ENCODE data around the gene STAG3. TPM values are rescaled to one million over a fixed set of nuclear protein-coding genes. Genes with fewer than 3 reads are reported as not detected.
"Not testable (repeated sequence)": the region's sequence is repeated elsewhere in the genome, so short reads cannot be mapped to it uniquely, and the experiment has no call there.

STAG3 gene, protein sequence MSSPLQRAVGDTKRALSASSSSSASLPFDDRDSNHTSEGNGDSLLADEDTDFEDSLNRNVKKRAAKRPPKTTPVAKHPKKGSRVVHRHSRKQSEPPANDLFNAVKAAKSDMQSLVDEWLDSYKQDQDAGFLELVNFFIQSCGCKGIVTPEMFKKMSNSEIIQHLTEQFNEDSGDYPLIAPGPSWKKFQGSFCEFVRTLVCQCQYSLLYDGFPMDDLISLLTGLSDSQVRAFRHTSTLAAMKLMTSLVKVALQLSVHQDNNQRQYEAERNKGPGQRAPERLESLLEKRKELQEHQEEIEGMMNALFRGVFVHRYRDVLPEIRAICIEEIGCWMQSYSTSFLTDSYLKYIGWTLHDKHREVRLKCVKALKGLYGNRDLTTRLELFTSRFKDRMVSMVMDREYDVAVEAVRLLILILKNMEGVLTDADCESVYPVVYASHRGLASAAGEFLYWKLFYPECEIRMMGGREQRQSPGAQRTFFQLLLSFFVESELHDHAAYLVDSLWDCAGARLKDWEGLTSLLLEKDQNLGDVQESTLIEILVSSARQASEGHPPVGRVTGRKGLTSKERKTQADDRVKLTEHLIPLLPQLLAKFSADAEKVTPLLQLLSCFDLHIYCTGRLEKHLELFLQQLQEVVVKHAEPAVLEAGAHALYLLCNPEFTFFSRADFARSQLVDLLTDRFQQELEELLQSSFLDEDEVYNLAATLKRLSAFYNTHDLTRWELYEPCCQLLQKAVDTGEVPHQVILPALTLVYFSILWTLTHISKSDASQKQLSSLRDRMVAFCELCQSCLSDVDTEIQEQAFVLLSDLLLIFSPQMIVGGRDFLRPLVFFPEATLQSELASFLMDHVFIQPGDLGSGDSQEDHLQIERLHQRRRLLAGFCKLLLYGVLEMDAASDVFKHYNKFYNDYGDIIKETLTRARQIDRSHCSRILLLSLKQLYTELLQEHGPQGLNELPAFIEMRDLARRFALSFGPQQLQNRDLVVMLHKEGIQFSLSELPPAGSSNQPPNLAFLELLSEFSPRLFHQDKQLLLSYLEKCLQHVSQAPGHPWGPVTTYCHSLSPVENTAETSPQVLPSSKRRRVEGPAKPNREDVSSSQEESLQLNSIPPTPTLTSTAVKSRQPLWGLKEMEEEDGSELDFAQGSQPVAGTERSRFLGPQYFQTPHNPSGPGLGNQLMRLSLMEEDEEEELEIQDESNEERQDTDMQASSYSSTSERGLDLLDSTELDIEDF
- not detected in 2 replicates for total RNA-seq

DNA sequence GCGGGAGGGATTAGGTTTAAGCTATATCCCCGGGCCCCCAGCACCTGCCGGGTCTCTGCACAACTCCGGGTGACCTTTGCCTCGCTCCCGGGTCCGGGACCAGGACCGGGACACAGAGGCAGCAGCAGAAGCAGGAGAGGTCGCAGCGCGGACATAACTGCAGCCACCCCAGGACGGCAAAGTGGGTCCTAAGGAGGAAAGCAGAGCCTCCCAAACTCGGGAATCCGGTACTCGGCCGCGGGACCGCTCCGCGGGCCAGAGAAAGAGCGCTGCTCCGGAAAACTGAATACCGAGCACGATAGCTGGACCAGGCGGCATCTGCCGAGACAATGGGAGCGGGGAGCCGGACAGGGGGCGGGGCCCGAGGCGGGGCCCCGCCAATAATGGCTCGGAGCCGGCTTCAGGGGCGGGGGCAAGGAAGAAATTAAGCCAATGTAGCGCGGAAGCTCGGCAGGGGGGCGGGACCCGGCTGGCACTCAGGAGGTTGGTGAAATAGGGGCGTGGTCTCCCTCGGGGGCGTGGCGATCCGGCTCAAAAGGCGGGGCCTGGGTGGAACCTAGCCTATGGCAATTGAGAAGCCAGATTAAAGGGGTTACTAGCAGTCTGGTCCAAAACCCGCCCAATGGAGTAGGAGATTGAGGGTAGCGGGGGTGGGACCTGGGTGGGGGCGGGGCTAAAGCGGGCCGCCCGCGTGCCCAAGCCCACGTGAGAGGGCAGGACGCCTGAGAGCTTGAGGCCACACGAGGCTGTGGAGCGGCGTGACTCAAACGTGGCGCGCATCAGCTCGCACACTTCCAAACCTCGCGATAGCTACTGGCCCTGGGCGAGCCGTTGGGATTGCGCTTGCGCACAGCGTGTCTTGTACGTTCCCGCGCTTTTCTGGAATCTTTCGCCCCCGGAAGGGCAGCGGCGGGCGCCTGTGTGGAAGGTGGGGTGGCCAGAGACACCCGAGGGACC, at the start of gene STAG3, which contains the start of gene GPC2:
Gene STAG3 (plus strand): TSS at position 874 of the 957 bp plus-strand sequence. CDS start 2,639 bp downstream, outside the sequence.
Gene GPC2 (minus strand): TSS at position 337 of the 957 bp plus-strand sequence. CDS start 182 bp downstream, at position 155.
- DNase-seq (ENCODE audit: low read depth), result peak; percentile 84

GRCh38 chr7:100128637-100128963, 49.1 kb upstream of the STAG3 start:
- DNase-seq (ENCODE audit: low read depth), result no peak

DNA sequence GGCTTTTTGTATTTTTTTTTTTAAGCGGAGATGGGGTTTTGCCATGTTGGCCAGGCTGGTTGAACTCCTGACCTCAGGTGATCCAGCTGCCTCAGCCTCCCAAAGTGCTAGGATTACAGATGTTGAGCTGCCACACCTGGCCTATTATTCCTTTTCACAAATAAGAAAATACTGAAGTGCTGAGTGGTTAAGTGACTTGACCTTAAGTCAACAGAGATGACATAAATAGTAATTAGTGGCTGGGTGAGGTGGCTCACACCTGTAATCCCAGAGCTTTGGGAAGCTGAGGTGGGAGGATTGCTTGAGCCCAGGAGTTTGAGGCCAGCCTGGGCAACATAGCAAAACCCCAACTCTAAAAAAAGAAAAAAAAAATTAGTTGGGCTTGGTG, 47.5 kb upstream of the STAG3 start:
- DNase-seq (ENCODE audit: low read depth), result not testable (repeated sequence)

- DNase-seq (ENCODE audit: low read depth), result peak; percentile 43
Measured at GRCh38 chr7:100130608-100131453, 46.9 kb upstream of the STAG3 start.

- no peak for DNase-seq (ENCODE audit: low read depth)
Measured at GRCh38 chr7:100132126-100132525, 45.6 kb upstream of the STAG3 start.

- peak; percentile 47 for DNase-seq (ENCODE audit: low read depth)
Measured at GRCh38 chr7:100132697-100133151, 45.0 kb upstream of the STAG3 start.

- DNase-seq (ENCODE audit: low read depth), result peak; percentile 49
Measured at GRCh38 chr7:100137851-100138760, 39.6 kb upstream of the STAG3 start.

- no peak for DNase-seq (ENCODE audit: low read depth)
Measured at GRCh38 chr7:100141555-100141949, 36.2 kb upstream of the STAG3 start.

- no peak for DNase-seq (ENCODE audit: low read depth)
Measured at GRCh38 chr7:100142461-100142860, 35.3 kb upstream of the STAG3 start.

DNA sequence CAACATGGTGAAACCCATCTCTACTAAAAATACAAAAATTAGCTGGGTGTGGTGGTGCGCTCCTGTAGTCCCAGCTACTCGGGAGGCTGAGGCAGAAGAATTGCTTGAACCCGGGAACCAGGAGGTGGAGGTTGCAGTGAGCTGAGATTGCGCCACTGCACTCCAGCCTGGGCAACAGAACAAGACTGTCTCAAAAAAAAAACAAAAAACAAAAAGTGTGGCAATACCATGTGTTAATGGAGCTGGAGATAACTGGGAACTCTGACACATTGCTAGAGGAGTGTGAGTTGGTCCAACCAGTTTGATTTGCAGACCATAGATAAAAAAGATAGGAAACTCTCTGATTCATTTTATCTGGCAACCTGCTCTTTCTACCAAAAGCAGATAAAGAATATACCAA, 31.4 kb upstream of the STAG3 start:
- DNase-seq (ENCODE audit: low read depth), result peak; percentile 35

- no peak for DNase-seq (ENCODE audit: low read depth)
Measured at GRCh38 chr7:100147278-100147677, 30.4 kb upstream of the STAG3 start.

GRCh38 chr7:100148225-100148558, 29.5 kb upstream of the STAG3 start:
- no peak for DNase-seq (ENCODE audit: low read depth)

DNA sequence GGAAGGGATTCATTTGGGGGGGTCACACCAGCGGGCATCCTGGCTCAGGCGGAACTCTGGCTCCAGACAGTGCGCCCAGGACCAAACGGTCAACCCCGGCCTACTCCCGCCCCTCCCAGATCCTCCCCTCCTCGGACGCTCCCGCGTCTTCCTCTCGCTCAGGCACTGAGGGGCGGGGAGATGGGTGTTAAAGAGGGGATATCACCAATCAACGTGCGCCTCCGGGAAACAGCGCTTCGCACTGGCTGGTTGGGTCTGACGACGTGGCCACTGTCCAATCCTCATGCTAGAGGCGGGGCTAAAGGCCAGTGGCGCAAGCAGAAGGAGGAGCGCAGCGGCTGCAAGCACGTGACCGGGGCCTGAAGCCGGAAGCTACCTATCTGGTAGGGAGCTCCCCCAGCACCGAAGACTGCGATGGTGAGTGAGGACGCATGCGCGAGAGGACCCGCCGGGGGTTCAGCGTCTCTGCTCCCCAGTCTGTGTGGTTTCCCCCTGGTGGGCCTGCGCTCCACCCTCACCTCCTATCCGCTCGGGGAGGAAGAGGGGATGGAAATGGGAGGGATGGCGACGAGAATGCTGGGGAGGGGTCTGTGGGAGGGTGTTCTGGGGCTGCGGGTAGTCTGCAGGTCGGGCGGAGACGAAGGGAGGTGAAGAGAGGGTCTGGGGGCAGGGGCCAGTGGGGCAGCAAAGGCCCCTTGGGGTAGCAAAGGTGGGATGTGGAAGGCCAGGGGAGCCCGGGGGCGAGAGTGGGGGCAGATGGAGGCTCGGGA, 29.0 kb upstream of the STAG3 start, which contains the start of gene LAMTOR4:
Gene LAMTOR4 (plus strand): TSS at position 360 of the 770 bp plus-strand sequence. CDS start 55 bp downstream, at position 415.
- DNase-seq (ENCODE audit: low read depth), result peak; percentile 98

DNA sequence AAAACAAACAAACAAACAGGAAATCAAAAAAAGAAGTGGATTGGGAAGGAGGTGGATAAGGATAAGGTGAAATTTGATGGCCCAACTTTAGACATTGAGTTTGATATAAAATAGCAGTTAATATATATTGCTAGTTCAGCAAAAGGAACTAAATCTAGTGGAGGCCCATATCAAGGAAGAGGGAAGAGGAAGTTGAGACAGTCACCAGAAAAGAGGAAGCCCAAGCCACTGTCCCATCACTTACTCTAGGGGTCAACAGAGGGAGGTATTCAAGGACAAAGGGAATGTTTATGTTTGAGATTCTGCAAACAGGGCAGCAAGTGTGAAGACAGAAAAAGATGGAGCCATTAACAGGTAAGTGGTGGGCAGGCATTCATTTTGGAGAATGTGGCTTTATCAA, 25.3 kb upstream of the STAG3 start:
- no peak for DNase-seq (ENCODE audit: low read depth)

GRCh38 chr7:100152937-100153666, 24.6 kb upstream of the STAG3 start:
- no peak for DNase-seq (ENCODE audit: low read depth)

DNA sequence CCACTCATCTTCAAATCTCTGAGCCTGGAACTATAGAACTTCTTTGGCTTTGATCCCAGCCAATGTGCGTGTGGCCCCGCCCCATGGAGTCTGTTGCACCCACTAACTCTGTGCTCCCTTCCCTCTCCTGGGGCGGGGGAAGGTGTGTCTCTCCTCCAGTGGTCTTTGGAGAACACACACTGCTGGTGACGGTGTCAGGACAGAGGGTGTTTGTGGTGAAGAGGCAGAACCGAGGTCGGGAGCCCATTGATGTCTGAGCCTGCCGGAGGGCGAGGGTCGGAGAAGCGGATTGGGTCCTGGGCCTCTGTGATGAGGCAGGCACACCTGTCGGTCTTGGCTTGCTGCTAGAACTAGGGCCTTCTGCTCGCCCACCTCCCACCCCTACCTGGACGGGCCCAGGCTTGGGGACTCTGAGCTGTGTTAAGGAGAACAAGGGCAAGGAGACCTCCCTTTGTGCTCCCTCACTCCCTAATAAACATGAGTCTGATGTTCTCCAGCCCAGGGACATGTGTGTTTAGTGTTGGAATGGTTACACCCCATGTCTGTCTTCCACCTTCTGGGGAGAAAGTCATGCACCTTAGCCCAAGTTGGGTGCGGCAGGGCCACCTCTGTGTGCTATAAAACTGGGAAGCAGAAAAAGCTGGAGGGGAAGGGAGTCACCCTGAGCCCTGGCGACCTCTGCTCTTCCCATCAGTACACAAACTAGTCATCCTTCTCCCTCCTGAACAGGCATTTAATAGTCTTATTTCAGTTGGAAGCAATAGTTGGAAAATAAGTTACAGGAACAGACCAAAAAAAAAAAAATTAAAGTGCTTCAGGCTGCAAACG, 23.8 kb upstream of the STAG3 start:
- no peak for DNase-seq (ENCODE audit: low read depth)
